ENCODE data around the gene TUSC2. TPM values are rescaled to one million over a fixed set of nuclear protein-coding genes. Genes with fewer than 3 reads are reported as not detected.
"Not testable (repeated sequence)": the region's sequence is repeated elsewhere in the genome, so short reads cannot be mapped to it uniquely, and the experiment has no call there.

TUSC2 gene
- total and polyA plus RNA-seq, 2 donors (not counting 1 experiment from before 2014, with no cell fraction given): 28.2 to 29.3 TPM

- intact Hi-C loops (cut with micrococcal nuclease): no loop called here
- ATAC-seq (ENCODE audit: low read depth): no peak
- WGBS (ENCODE audit: insufficient coverage): 98% methylated on average over 24 of the region's 28 CpGs
- POLR2A ChIA-PET: no interaction called here
- H2AFZ ChIP-seq (ENCODE audit: insufficient read depth, low read depth, low read length, poor library complexity, severe bottlenecking): no peak overlapping the region
- H3K27ac ChIP-seq (ENCODE audit: low read length in 2 of 2): no peak overlapping the region
- peaks cover 0 to 29% of the 10 kb centered on the region in 2 experiments for H3K36me3 ChIP-seq (replicated peaks in 1 of 2; ENCODE audit: control extremely low read depth in 1 of 2, control insufficient read depth in 1 of 2, extremely low read depth in 1 of 2, insufficient read depth in 2 of 2, low read length in 1 of 2)
- peaks cover 5% of the 10 kb centered on the region for H3K4me1 Mint-ChIP-seq
- DNase-seq: no peak
- no peaks in the 10 kb centered on the region for H4K20me1 ChIP-seq (ENCODE audit: control insufficient read depth, insufficient read depth, low read length, poor library complexity, severe bottlenecking)
- no peak overlapping the region for H3K9ac ChIP-seq (ENCODE audit: low read length)
- no peaks in the 10 kb centered on the region for H3K27me3 Mint-ChIP-seq
- H3K4me1 ChIP-seq (ENCODE audit: control insufficient read depth in 2 of 2, insufficient read depth in 2 of 2, low read length in 2 of 2): peaks cover 5 to 6% of the 10 kb centered on the region in 2 donors
- no peak overlapping the region for H3K4me3 ChIP-seq (ENCODE audit: control extremely low read depth in 1 of 5, extremely low read depth in 1 of 5, insufficient read depth in 1 of 5, low read depth in 2 of 5, low read length in 4 of 5)
- TF ChIP-seq CTCF (IDR thresholded peaks at IDR 0.05) (no peak), EZH2 (IDR thresholded peaks at IDR 0.05; ENCODE audit: borderline replicate concordance, insufficient read depth, low read depth, low read length, poor library complexity, severe bottlenecking) (no peak)
- H3K27me3 ChIP-seq (replicated peaks in 1 of 4; ENCODE audit: control extremely low read depth in 1 of 4, control insufficient read depth in 3 of 4, insufficient read depth in 4 of 4, low read length in 3 of 4): no peaks in the 10 kb centered on the region
- H3K4me2 ChIP-seq (replicated peaks; ENCODE audit: low read depth, low read length, poor library complexity, severe bottlenecking): no peak overlapping the region
- no peaks in the 10 kb centered on the region for H3K9me3 ChIP-seq (ENCODE audit: control extremely low read depth in 1 of 3, control insufficient read depth in 2 of 3, insufficient read depth in 1 of 3, low read length in 2 of 3)
- H3K9me3 Mint-ChIP-seq (ENCODE audit: insufficient read depth): no peaks in the 10 kb centered on the region
- CTCF ChIA-PET: interaction anchor here (1.7 kb wide), 1 partner anchor 27 kb away, joined by 4 read pairs; no protein-coding TSS in a partner anchor
- H3K79me2 ChIP-seq (ENCODE audit: control insufficient read depth, insufficient read depth, low read length): peaks cover 11% of the 10 kb centered on the region
- no peak overlapping the region for H3K4me3 Mint-ChIP-seq
- H3K27ac Mint-ChIP-seq: no peak overlapping the region
Measured at GRCh38 chr3:50286322-50287227, 41.4 kb downstream of the TUSC2 start.

- ATAC-seq (ENCODE audit: low read depth); H3K27ac Mint-ChIP-seq; H3K4me2 ChIP-seq (replicated peaks; ENCODE audit: low read depth, low read length, poor library complexity, severe bottlenecking); H3K4me3 Mint-ChIP-seq; H3K27ac ChIP-seq (ENCODE audit: low read length in 2 of 2); H3K4me1 Mint-ChIP-seq; H3K9ac ChIP-seq (ENCODE audit: low read length); H3K9me3 Mint-ChIP-seq (ENCODE audit: insufficient read depth); H3K27me3 ChIP-seq (replicated peaks in 1 of 4; ENCODE audit: control extremely low read depth in 1 of 4, control insufficient read depth in 3 of 4, insufficient read depth in 4 of 4, low read length in 3 of 4); H3K9me3 ChIP-seq (ENCODE audit: control extremely low read depth in 1 of 3, control insufficient read depth in 2 of 3, insufficient read depth in 1 of 3, low read length in 2 of 3); DNase-seq; H4K20me1 ChIP-seq (ENCODE audit: control insufficient read depth, insufficient read depth, low read length, poor library complexity, severe bottlenecking); H3K4me1 ChIP-seq (ENCODE audit: control insufficient read depth in 2 of 2, insufficient read depth in 2 of 2, low read length in 2 of 2); intact Hi-C loops (cut with micrococcal nuclease); H3K4me3 ChIP-seq (ENCODE audit: control extremely low read depth in 1 of 5, extremely low read depth in 1 of 5, insufficient read depth in 1 of 5, low read depth in 2 of 5, low read length in 4 of 5); H3K79me2 ChIP-seq (ENCODE audit: control insufficient read depth, insufficient read depth, low read length); CTCF ChIA-PET; H3K27me3 Mint-ChIP-seq; H2AFZ ChIP-seq (ENCODE audit: insufficient read depth, low read depth, low read length, poor library complexity, severe bottlenecking): not testable (repeated sequence)
- POLR2A ChIA-PET: interaction anchor here (0.7 kb wide), 1 partner anchor 1189 kb away, joined by 5 read pairs; no protein-coding TSS in a partner anchor
- H3K36me3 ChIP-seq (replicated peaks in 1 of 2; ENCODE audit: control extremely low read depth in 1 of 2, control insufficient read depth in 1 of 2, extremely low read depth in 1 of 2, insufficient read depth in 2 of 2, low read length in 1 of 2): peaks cover 0 to 16% of the 10 kb centered on the region in 2 experiments
- 100% methylated on average over 2 of the region's 6 CpGs for WGBS (ENCODE audit: insufficient coverage)
Measured at GRCh38 chr3:50284121-50284520, 43.9 kb downstream of the TUSC2 start.
